Activated CD8-positive, alpha-beta memory T cell treated with anti-CD3 and anti-CD28 coated beads for 48 hours (primary cell): ENCODE data around the gene SNX33.
"Not testable (repeated sequence)": the region's sequence is repeated elsewhere in the genome, so short reads cannot be mapped to it uniquely, and the experiment has no call there.

Experiments
- DNase-seq, 3 experiments: peaks; one replicate each; pipeline ENCODE4 v3.0.0-alpha.2; 2020; ENCODE audit warnings: low read depth in 2 of 3, low spot score in 2 of 3

Gene SNX33

DNA sequence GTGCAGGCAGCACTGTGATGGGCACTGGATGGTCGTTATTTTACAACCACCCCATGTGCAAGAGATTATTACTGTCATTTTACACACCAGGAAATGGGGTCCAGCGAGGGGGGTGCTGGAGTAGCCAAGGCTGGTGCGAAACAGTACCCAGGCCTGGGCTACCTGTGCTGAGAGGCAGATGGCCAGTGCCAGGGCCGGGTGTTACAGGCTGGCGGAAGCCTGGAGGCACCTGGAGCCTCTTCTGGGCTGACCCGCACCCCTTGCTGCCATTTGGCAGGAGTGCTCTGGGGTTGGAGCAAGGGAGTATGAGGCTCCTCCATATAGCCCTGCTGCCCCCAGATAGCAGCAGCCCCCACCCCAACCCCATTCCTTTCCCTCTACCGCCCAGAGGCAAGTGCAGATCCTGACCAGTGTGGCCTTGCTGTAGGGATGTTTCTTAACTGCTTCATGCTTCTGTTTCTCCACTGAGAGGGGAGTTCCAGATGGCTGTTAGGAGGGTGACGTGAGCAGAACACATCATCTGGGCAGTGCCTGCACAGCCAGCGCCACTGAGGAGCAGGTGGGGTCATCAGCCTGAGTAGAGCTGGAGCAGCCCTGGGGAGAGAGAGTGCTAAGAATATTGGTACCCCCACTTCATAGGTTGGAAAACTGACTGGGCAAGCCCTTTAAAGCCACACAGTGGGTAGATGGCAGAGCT, 15.3 kb downstream of the SNX33 start:
- DNase-seq = no peak

- DNase-seq = no peak
These were observed 16.3 kb downstream of the SNX33 start for GRCh38 chr15:75663931-75664421.

- DNase-seq = no peak
These were observed 19.2 kb downstream of the SNX33 start for GRCh38 chr15:75666823-75667501.

DNA sequence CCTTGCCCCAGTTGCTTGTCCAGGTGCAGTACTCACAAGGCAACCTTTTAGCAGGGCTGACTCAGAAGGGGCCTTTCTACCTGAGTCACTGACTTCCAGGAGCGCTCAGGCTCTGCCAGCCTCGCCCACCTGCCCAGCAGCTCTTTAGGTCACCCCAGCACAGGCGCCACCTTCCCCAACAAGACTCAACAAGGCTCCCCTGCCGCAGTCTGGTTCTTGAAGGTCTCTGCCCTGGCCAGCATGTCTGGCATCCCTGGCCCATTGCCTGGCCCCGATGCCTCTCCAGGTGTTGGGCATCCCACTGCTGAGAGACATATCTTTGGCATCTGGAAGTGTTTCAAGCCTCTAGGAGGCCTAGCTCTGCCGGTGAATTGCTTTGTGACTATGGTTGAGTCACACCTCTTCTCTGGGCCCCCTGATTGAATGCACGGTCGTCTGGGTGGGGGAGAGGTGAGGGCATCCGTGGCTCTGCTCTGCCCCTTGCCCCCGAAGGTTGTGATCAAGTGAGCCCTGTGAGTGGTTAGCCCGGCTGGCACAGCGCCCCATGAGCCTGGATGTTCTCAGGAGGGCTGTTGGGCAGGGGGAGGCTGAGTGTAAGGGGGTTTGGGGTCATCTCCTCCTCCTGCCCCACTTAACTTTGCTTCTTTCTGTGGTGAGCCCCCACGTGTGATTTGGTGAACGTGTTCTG, 21.6 kb downstream of the SNX33 start:
- no peak for DNase-seq

DNA sequence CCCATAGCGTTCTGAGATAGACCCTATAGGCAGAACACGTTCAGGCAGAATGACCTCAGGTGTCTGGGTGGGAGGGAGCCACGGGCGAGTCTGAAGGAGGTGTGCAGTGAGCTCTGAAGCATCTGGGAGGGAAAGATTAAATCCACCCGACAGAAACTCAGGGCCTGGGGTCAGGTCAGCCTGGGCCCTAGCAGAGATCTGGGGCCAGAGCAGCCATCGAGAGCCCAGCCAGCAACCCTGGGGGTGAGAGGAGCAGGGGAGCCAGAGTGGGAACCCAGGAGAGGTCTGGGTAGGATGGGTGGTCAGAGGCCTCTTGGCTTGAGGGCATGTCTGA, 22.1 kb downstream of the SNX33 start:
- DNase-seq = no peak

GRCh38 chr15:75671730-75672602, 24.3 kb downstream of the SNX33 start:
- no peak for DNase-seq

GRCh38 chr15:75672646-75673425, 25.1 kb downstream of the SNX33 start:
- no peak for DNase-seq

- no peak for DNase-seq
These were observed 25.9 kb downstream of the SNX33 start for GRCh38 chr15:75673426-75674235.

DNA sequence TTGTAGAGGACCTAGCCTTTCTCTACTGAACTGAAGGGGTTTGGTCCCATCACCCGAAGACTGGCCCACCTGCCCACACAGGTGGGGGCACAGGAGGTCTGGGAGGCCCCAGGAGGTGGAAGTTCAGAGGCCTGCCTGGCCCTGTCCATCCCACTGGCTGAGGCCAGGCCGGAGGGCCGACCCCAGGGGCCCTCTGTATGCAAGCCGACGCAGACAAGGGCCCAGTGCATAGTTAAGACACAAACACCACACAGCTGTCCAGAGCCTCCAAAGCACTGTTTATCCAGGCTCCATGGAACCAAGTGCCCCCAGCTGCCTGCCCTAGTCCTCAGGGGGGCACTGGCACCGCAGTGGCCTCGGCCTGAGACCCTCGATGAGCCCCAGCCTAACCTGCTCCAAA, 26.7 kb downstream of the SNX33 start:
- DNase-seq = no peak

DNA sequence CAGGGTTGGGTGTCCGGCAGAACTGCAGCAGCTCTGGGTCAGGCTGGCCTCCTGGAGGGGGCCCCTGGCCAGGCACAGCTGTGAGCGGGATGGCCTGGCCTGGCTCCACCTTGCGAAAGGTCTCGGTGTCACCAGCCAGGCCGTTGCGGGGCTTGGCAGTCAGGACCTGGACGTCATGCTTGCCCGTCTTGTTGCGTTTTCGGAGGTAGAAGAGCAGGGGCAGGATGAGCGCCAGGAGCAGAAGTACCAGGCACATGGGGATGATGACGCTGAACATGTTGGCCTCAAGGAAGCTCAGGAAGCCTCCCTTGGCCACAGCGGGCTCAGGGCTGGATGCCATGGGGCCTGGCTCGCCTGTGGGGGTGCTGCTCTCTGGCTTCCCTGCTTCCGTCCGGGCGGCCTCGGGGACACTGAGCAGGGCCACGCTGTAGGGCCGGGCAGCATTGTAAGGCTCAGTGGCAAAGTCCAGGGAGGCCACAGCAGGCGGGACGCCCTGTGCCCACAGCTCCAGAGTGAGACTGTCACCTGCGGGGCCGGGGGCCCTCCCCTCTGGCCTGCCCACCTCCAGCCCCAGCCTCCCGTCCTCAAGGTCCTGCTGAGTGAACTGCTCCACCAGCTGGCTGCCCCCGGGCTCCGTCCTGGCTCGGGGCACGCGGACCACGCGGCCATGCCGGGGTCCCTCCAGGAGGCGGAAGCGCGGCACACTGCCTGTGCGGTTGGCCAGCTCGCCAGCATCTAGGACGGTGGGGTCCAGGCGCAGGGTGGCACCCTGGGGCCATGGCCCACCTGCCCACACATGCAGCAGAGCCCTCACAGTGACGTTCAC, 28.1 kb downstream of the SNX33 start:
- no peak for DNase-seq

- no peak for DNase-seq
These were observed 29.2 kb downstream of the SNX33 start for GRCh38 chr15:75676688-75677464.

DNA sequence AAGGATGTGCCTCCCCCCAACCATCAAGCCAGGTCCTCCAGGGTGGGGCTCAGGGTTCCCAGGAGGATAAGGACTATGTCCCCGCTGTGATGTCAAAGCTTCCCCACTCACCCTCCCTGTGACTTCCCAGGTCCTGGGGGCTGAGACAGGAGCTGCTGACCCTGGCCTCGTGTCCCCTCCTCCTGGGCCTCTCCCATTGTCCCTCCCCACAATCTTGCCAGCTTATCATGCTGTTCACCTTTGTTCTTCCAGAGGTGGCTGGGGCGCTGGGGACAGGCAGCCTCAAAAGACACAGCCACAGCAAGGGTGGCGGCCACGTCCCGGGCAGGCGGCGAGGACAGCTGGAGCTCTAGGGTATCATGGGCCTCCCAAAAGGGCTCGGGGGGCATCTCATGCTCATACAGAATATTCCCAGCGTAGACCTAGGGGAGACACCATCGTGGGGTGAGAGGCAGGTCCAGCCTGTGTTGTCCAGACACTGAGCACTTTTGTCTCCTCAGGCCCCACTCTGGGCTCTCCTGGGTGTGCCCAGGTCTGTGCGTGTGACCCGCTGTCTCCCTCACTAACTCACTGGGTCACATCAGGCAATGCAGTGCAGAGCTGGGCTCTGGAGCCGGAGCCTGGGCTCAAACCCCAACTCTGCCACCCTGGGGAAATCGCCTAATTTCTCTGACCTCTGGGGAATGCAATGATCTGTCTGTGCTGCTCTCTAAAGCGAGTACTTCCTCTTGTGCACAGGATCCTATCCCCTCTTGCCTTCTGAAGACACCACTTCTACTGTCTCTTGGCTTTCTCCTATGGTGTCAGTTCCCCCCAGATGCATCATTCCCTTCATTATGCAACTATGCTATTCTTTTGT, 30.0 kb downstream of the SNX33 start:
- no peak for DNase-seq

GRCh38 chr15:75678324-75678690, 30.6 kb downstream of the SNX33 start:
- DNase-seq = not testable (repeated sequence)

GRCh38 chr15:75680007-75680789, 32.5 kb downstream of the SNX33 start:
- DNase-seq = no peak

- no peak for DNase-seq
These were observed 34.7 kb downstream of the SNX33 start for GRCh38 chr15:75682181-75683135.
